HL-60 (cell line): ENCODE measurements around the gene SYT9.

Source experiments
- DNase-seq, 2 experiments: peaks; one replicate each; pipeline ENCODE4 v3.0.0-alpha.2; 2010 to 2020; ENCODE audit warnings: low read depth in 1 of 2, low spot score in 1 of 2
- H3K27ac ChIP-seq: fragments of 250-450 bp; sonication (Bioruptor Pico); replicated peaks from 2 replicates; pipeline ENCODE4 v1.5.1; 2020; ENCODE audit warnings: mild to moderate bottlenecking, moderate library complexity
- H3K27me3 ChIP-seq: fragments of 250-450 bp; sonication (Bioruptor Pico); 2 replicates; pipeline ENCODE4 v1.5.1; 2021; ENCODE audit warnings: mild to moderate bottlenecking, moderate library complexity; ENCODE audit not compliant: insufficient read depth, poor library complexity, severe bottlenecking
- H3K4me3 ChIP-seq: replicated peaks from 2 replicates; pipeline ENCODE4 v1.5.1; 2011; ENCODE audit warnings: mild to moderate bottlenecking, control low read depth, low read length; ENCODE audit not compliant: insufficient read depth
- CTCF ChIP-seq: IDR thresholded peaks from one replicate; pipeline ENCODE4 v1.5.1; 2011; ENCODE audit warnings: low read length, control low read depth, inconsistent platforms; ENCODE audit not compliant: insufficient read depth
- GABPA ChIP-seq: IDR thresholded peaks from 2 replicates; pipeline ENCODE4 v1.6.1; 2012; ENCODE audit warnings: low read depth
- POLR2AphosphoS5 ChIP-seq: IDR thresholded peaks from 2 replicates; pipeline ENCODE4 v1.6.1; 2012; ENCODE audit warnings: low read depth
- REST ChIP-seq: IDR thresholded peaks from 2 replicates; pipeline ENCODE4 v1.6.1; 2012; ENCODE audit warnings: low read depth; ENCODE audit not compliant: insufficient replicate concordance
- SPI1 ChIP-seq: IDR thresholded peaks from 2 replicates; pipeline ENCODE4 v1.6.1; 2012; ENCODE audit warnings: low read depth, mild to moderate bottlenecking, borderline replicate concordance

The SYT9 gene

GRCh38 chr11:7253800-7254199 is 2.1 kb downstream of the SYT9 start:
- DNase-seq = no peak
- H3K27me3 ChIP-seq = peaks cover 33% of the 10 kb centered on the region
- no peak overlapping the region for H3K4me3 ChIP-seq
- no peak overlapping the region for H3K27ac ChIP-seq
- TF ChIP-seq GABPA (no peak), POLR2AphosphoS5 (no peak), SPI1 (no peak), CTCF (no peak), REST (no peak)

GRCh38 chr11:7254731-7255291 is 3.1 kb downstream of the SYT9 start:
- H3K27me3 ChIP-seq = peaks cover 32% of the 10 kb centered on the region
- DNase-seq = no peak

More at GRCh38 chr11:7254731-7255291, 3.1 kb downstream of the SYT9 start:
- Histone ChIP-seq H3K27ac (no peak overlapping the region), H3K4me3 (no peak overlapping the region)
- TF ChIP-seq SPI1 (no peak), GABPA (no peak), POLR2AphosphoS5 (no peak), CTCF (no peak), REST (no peak)
